H9 (cell line): ENCODE data around the gene GANAB. TPM values are rescaled to one million over a fixed set of nuclear protein-coding genes. Genes with fewer than 3 reads are reported as not detected.

Experiments
- DNase-seq: peaks from one replicate; pipeline ENCODE4 v3.0.0-alpha.2; 2017
- H2AFZ ChIP-seq: one replicate; pipeline ENCODE4 v1.6.1; 2013; ENCODE audit warnings: mild to moderate bottlenecking, low read length, control low read depth, moderate library complexity
- H2AK5ac ChIP-seq: 2 replicates; pipeline ENCODE4 v1.6.1; 2013; ENCODE audit warnings: low read length, control low read depth, mixed read lengths; ENCODE audit not compliant: insufficient read length
- H2BK120ac ChIP-seq: one replicate; pipeline ENCODE4 v1.6.1; 2013; ENCODE audit warnings: low read depth, mild to moderate bottlenecking, low read length, control low read depth, inconsistent platforms; ENCODE audit not compliant: poor library complexity, severe bottlenecking
- H2BK12ac ChIP-seq: 2 replicates; pipeline ENCODE4 v1.6.1; 2013; ENCODE audit warnings: low read length, control low read depth, mixed read lengths, low read depth; ENCODE audit not compliant: insufficient read length
- H2BK15ac ChIP-seq: 2 replicates; pipeline ENCODE4 v1.6.1; 2013; ENCODE audit warnings: low read depth, low read length, control low read depth
- H2BK20ac ChIP-seq: one replicate; pipeline ENCODE4 v1.6.1; 2013; ENCODE audit warnings: low read depth, mild to moderate bottlenecking, low read length, control low read depth, inconsistent platforms; ENCODE audit not compliant: poor library complexity, severe bottlenecking
- H2BK5ac ChIP-seq: 2 replicates; pipeline ENCODE4 v1.6.1; 2013; ENCODE audit warnings: low read length, control low read depth, mixed read lengths; ENCODE audit not compliant: insufficient read length
- H3K14ac ChIP-seq: 2 replicates; pipeline ENCODE4 v1.6.1; 2013; ENCODE audit warnings: low read length, control low read depth; ENCODE audit not compliant: insufficient read depth
- H3K18ac ChIP-seq: 2 replicates; pipeline ENCODE4 v1.6.1; 2013; ENCODE audit warnings: low read depth, mild to moderate bottlenecking, mixed read lengths, low read length, control low read depth; ENCODE audit not compliant: insufficient read length
- H3K23ac ChIP-seq: 2 replicates; pipeline ENCODE4 v1.6.1; 2013; ENCODE audit warnings: low read length, control low read depth, mixed read lengths, low read depth; ENCODE audit not compliant: insufficient read length
- H3K23me2 ChIP-seq: 2 replicates; pipeline ENCODE4 v1.6.1; 2013; ENCODE audit warnings: low read depth, mild to moderate bottlenecking, mixed read lengths, low read length, control low read depth; ENCODE audit not compliant: insufficient read length, poor library complexity, severe bottlenecking
- H3K27ac ChIP-seq: 2 replicates; pipeline ENCODE4 v1.5.1; 2013; ENCODE audit warnings: low read length, control low read depth, mixed read lengths, low read depth; ENCODE audit not compliant: insufficient read length
- H3K27me3 ChIP-seq: 2 replicates; pipeline ENCODE4 v1.6.1; 2013; ENCODE audit warnings: low read length, control low read depth, inconsistent platforms; ENCODE audit not compliant: insufficient read depth
- H3K4ac ChIP-seq: 2 replicates; pipeline ENCODE4 v1.6.1; 2013; ENCODE audit warnings: low read depth, mild to moderate bottlenecking, control low read depth, inconsistent platforms, low read length, moderate library complexity
- H3K4me1 ChIP-seq: 2 replicates; pipeline ENCODE4 v1.6.1; 2013; ENCODE audit warnings: low read length, control low read depth, inconsistent platforms; ENCODE audit not compliant: insufficient read depth
- H3K4me2 ChIP-seq: 2 replicates; pipeline ENCODE4 v1.6.1; 2013; ENCODE audit warnings: low read length, control low read depth, mixed read lengths; ENCODE audit not compliant: insufficient read length, insufficient read depth
- H3K56ac ChIP-seq: 2 replicates; pipeline ENCODE4 v1.6.1; 2013; ENCODE audit warnings: low read depth, mild to moderate bottlenecking, mixed read lengths, low read length, control low read depth; ENCODE audit not compliant: insufficient read length
- H3K79me1 ChIP-seq: 2 replicates; pipeline ENCODE4 v1.6.1; 2013; ENCODE audit warnings: low read depth, mild to moderate bottlenecking, moderate library complexity, low read length, control low read depth, inconsistent platforms; ENCODE audit not compliant: insufficient read depth, poor library complexity, severe bottlenecking
- H3K79me2 ChIP-seq: 2 replicates; pipeline ENCODE4 v1.6.1; 2013; ENCODE audit warnings: low read length, control low read depth, inconsistent platforms; ENCODE audit not compliant: insufficient read depth
- H3K9ac ChIP-seq: 2 replicates; pipeline ENCODE4 v1.6.1; 2013; ENCODE audit warnings: low read length, control low read depth, mixed read lengths; ENCODE audit not compliant: insufficient read length; ENCODE audit errors: extremely low read depth
- H3K9me3 ChIP-seq: one replicate; pipeline ENCODE4 v1.6.1; 2013; ENCODE audit warnings: low read depth, low read length, inconsistent platforms; ENCODE audit not compliant: control insufficient read depth
- H3T11ph ChIP-seq: one replicate; pipeline ENCODE4 v1.6.1; 2013; ENCODE audit warnings: mild to moderate bottlenecking, low read length, control low read depth, inconsistent platforms
- H4K20me1 ChIP-seq: one replicate; pipeline ENCODE4 v1.6.1; 2013; ENCODE audit not compliant: control insufficient read depth, insufficient read length, insufficient read depth
- H4K5ac ChIP-seq: 2 replicates; pipeline ENCODE4 v1.6.1; 2013; ENCODE audit warnings: low read depth, mild to moderate bottlenecking, mixed read lengths, low read length, control low read depth; ENCODE audit not compliant: insufficient read length
- H4K8ac ChIP-seq: replicated peaks from 2 replicates; pipeline ENCODE4 v1.6.1; 2013; ENCODE audit warnings: low read length, control low read depth, mixed read lengths, low read depth; ENCODE audit not compliant: insufficient read length
- H4K91ac ChIP-seq: 2 replicates; pipeline ENCODE4 v1.6.1; 2013; ENCODE audit warnings: low read depth, mild to moderate bottlenecking, moderate library complexity, mixed read lengths, low read length, control low read depth; ENCODE audit not compliant: insufficient read length
- H3K27ac Mint-ChIP-seq, 3 experiments: 2 replicates in 2 of 3; 3 replicates in 1 of 3; pipeline ENCODE4 v1.8.0; 2020 to 2021; ENCODE audit warnings: mixed read lengths in 3 of 3, mild to moderate bottlenecking in 1 of 3, moderate library complexity in 1 of 3
- H3K27me3 Mint-ChIP-seq: 2 replicates; pipeline ENCODE4 v1.8.0; 2021; ENCODE audit warnings: low read depth, mild to moderate bottlenecking, moderate library complexity, mixed read lengths
- H3K36me3 Mint-ChIP-seq, 3 experiments: 2 replicates in 2 of 3; 3 replicates in 1 of 3; pipeline ENCODE4 v1.8.0; 2020 to 2021; ENCODE audit warnings: low read depth in 3 of 3, mixed read lengths in 3 of 3; ENCODE audit not compliant: insufficient read depth in 1 of 3
- H3K4me1 Mint-ChIP-seq, 2 experiments: 2 replicates each; pipeline ENCODE4 v1.8.0; 2020; ENCODE audit warnings: mixed read lengths in 2 of 2
- H3K4me3 Mint-ChIP-seq, 2 experiments: 2 replicates in 1 of 2; 3 replicates in 1 of 2; pipeline ENCODE4 v1.8.0; 2020 to 2021; ENCODE audit warnings: mild to moderate bottlenecking in 2 of 2, mixed read lengths in 2 of 2, moderate library complexity in 1 of 2
- H3K9me3 Mint-ChIP-seq, 2 experiments: 2 replicates in 1 of 2; 3 replicates in 1 of 2; pipeline ENCODE4 v1.8.0; 2020; ENCODE audit warnings: mild to moderate bottlenecking in 2 of 2, mixed read lengths in 2 of 2, moderate library complexity in 1 of 2
- WGBS: extraction: QIAGEN DNeasy Blood & Tissue Kit; methylation state at CpG from one replicate; pipeline ENCODE4 v1.1.7; 2013; ENCODE audit warnings: missing lambda C conversion rate, low lambda C conversion rate, mixed read lengths; ENCODE audit not compliant: insufficient read length; ENCODE audit errors: extremely low coverage; 5-methylcytosine and 5-hydroxymethylcytosine counted together
- total RNA-seq: library from RNA; stranded (reverse); gene quantifications from 2 replicates; pipeline ENCODE4 v1.2.1, GENCODE V29; 2021
- TF ChIP-seq, protein P1 (sequence below): fragments of 200-600 bp; sonication (generic); conservative IDR thresholded peaks from 3 replicates; pipeline ENCODE4 v1.8.0; 2021; ENCODE audit warnings: antibody characterized with exemption, mild to moderate bottlenecking

The GANAB gene
- total RNA-seq, 1 experiment from 2014 or later = 387 TPM

DNA sequence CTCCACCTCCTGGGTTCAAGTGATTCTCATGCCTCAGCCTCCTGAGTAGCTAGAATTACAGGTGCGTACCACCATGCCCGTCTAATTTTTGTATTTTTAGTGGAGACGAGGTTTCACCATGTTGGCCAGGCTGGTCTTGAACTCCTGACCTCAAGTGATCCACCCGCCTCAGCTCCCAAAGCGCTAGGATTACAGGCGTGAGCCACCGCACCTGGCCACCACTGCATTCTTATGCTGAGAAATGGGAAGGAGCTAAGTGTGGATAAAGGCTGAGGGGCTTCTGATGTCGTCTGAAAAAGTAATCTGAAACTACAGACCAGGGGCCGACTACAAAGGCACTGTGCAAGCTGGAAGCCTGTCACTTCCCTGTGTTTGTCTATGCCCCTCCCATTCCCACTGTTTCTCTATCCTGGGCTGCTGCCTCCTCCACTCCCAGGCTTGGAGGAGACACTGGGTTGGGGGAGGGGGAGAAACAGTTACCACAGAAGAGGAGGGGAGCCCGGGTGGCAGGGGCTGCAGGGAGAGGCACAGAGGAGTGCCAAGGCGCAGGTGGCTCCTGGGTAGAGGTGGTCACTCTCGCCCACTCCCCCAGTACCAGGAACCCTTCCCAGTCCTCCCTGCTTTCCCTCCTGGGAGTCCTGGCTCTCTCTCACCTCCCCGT, 41.8 kb downstream of the GANAB start:
- H3K9ac ChIP-seq = no peak overlapping the region

More for the DNA sequence above, 41.8 kb downstream of the GANAB start:
- H4K91ac ChIP-seq = no peak overlapping the region
- H3K4me2 ChIP-seq = no peak overlapping the region
- Mint-ChIP-seq H3K9me3 (no peaks in the 10 kb centered on the region), H3K36me3 (peaks cover 18 to 33% (median 18%) of the 10 kb centered on the region in 3 experiments), H3K27ac (no peak overlapping the region), H3K4me3 (no peak overlapping the region; a peak in 1 of 5 replicates), H3K4me1 (peaks cover 44 to 64% of the 10 kb centered on the region in 2 experiments), H3K27me3 (peaks cover 29% of the 10 kb centered on the region)
- DNase-seq = peak; percentile 57
- H4K20me1 ChIP-seq = peaks cover 2% of the 10 kb centered on the region
- no peak overlapping the region for H2BK15ac ChIP-seq
- WGBS = no CpG with 5 or more reads among the region's 13 CpGs
- no peak overlapping the region for H2BK12ac ChIP-seq
- no peak overlapping the region for H3K4ac ChIP-seq
- no peak overlapping the region for H4K8ac ChIP-seq
- no peak overlapping the region for H3K18ac ChIP-seq
- H2BK5ac ChIP-seq = no peak overlapping the region
- H3K14ac ChIP-seq = no peak overlapping the region
- H3K56ac ChIP-seq = no peak overlapping the region
- H3K27ac ChIP-seq = no peak overlapping the region
- no peak overlapping the region for H2AFZ ChIP-seq
- H3T11ph ChIP-seq = no peak overlapping the region
- H3K23me2 ChIP-seq = peaks cover 4% of the 10 kb centered on the region
- H3K27me3 ChIP-seq = peaks cover 12% of the 10 kb centered on the region; the same call in 1 of the 2 replicates
- no peaks in the 10 kb centered on the region for H3K79me1 ChIP-seq
- TF ChIP-seq, protein P1, sequence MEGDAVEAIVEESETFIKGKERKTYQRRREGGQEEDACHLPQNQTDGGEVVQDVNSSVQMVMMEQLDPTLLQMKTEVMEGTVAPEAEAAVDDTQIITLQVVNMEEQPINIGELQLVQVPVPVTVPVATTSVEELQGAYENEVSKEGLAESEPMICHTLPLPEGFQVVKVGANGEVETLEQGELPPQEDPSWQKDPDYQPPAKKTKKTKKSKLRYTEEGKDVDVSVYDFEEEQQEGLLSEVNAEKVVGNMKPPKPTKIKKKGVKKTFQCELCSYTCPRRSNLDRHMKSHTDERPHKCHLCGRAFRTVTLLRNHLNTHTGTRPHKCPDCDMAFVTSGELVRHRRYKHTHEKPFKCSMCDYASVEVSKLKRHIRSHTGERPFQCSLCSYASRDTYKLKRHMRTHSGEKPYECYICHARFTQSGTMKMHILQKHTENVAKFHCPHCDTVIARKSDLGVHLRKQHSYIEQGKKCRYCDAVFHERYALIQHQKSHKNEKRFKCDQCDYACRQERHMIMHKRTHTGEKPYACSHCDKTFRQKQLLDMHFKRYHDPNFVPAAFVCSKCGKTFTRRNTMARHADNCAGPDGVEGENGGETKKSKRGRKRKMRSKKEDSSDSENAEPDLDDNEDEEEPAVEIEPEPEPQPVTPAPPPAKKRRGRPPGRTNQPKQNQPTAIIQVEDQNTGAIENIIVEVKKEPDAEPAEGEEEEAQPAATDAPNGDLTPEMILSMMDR = no peak
- peaks cover 8% of the 10 kb centered on the region for H3K4me1 ChIP-seq
- H3K23ac ChIP-seq = no peak overlapping the region
- H2AK5ac ChIP-seq = no peak overlapping the region
- no peaks in the 10 kb centered on the region; the same call in 1 of the 2 replicates for H3K79me2 ChIP-seq
- H2BK20ac ChIP-seq = no peak overlapping the region
- no peak overlapping the region for H2BK120ac ChIP-seq
- no peak overlapping the region for H4K5ac ChIP-seq
- no peaks in the 10 kb centered on the region for H3K9me3 ChIP-seq
